NT2/D1 (cell line): ENCODE results near the gene GALM.
A peak's percentile ranks its signal among the peaks of the same experiment; 100 is the strongest.

ENCODE experiments used
- DNase-seq: peaks from one replicate; pipeline ENCODE4 v3.0.0-alpha.2; 2011; ENCODE audit warnings: low read depth, low spot score
- H3K27me3 ChIP-seq: 2 replicates; pipeline ENCODE4 v1.6.0; 2011; ENCODE audit warnings: mild to moderate bottlenecking; ENCODE audit not compliant: insufficient read length, insufficient read depth
- H3K36me3 ChIP-seq: 2 replicates; pipeline ENCODE4 v1.6.1; 2011; ENCODE audit warnings: mild to moderate bottlenecking, low read length, mixed read lengths; ENCODE audit not compliant: insufficient read depth, insufficient read length
- H3K4me1 ChIP-seq: 2 replicates; pipeline ENCODE4 v1.5.1; 2011; ENCODE audit not compliant: insufficient read depth, insufficient read length
- H3K4me3 ChIP-seq: 2 replicates; pipeline ENCODE4 v1.5.1; 2011; ENCODE audit warnings: low read depth; ENCODE audit not compliant: insufficient read length
- H3K9ac ChIP-seq: 2 replicates; pipeline ENCODE4 v1.6.0; 2011; ENCODE audit warnings: low read depth; ENCODE audit not compliant: insufficient read length
- H3K9me3 ChIP-seq: 2 replicates; pipeline ENCODE4 v1.5.1; 2011; ENCODE audit warnings: mild to moderate bottlenecking, low read length; ENCODE audit not compliant: insufficient read depth
- SUZ12 ChIP-seq: IDR thresholded peaks from 2 replicates; pipeline ENCODE4 v1.6.1; 2011; ENCODE audit not compliant: insufficient read length, insufficient read depth; ENCODE audit errors: extremely low read depth
- YY1 ChIP-seq: IDR thresholded peaks from 2 replicates; pipeline ENCODE4 v1.6.1; 2011; ENCODE audit not compliant: insufficient read length, insufficient read depth
- ZNF274 ChIP-seq: IDR thresholded peaks from 2 replicates; pipeline ENCODE4 v1.6.1; 2011; ENCODE audit warnings: mild to moderate bottlenecking, low read depth, low read length

Gene GALM

GRCh38 chr2:38765551-38765950 lies 99.6 kb downstream of the GALM start:
- DNase-seq, result no peak
- Histone ChIP-seq H3K27me3 (no peaks in the 10 kb centered on the region), H3K36me3 (no peaks in the 10 kb centered on the region), H3K4me1 (no peaks in the 10 kb centered on the region), H3K9me3 (no peaks in the 10 kb centered on the region), H3K4me3 (no peak overlapping the region), H3K9ac (no peak overlapping the region)
- TF ChIP-seq SUZ12, result no peak
- no peak for TF ChIP-seq ZNF274
- no peak for TF ChIP-seq YY1

GRCh38 chr2:38771632-38772031 lies 105.7 kb downstream of the GALM start:
- TF ChIP-seq ZNF274, result no peak
- no peak for DNase-seq
- no peaks in the 10 kb centered on the region for H3K27me3 ChIP-seq
- no peaks in the 10 kb centered on the region for H3K9me3 ChIP-seq
- no peak overlapping the region for H3K9ac ChIP-seq
- H3K36me3 ChIP-seq, result no peaks in the 10 kb centered on the region
- no peaks in the 10 kb centered on the region for H3K4me1 ChIP-seq
- no peak overlapping the region for H3K4me3 ChIP-seq

DNA sequence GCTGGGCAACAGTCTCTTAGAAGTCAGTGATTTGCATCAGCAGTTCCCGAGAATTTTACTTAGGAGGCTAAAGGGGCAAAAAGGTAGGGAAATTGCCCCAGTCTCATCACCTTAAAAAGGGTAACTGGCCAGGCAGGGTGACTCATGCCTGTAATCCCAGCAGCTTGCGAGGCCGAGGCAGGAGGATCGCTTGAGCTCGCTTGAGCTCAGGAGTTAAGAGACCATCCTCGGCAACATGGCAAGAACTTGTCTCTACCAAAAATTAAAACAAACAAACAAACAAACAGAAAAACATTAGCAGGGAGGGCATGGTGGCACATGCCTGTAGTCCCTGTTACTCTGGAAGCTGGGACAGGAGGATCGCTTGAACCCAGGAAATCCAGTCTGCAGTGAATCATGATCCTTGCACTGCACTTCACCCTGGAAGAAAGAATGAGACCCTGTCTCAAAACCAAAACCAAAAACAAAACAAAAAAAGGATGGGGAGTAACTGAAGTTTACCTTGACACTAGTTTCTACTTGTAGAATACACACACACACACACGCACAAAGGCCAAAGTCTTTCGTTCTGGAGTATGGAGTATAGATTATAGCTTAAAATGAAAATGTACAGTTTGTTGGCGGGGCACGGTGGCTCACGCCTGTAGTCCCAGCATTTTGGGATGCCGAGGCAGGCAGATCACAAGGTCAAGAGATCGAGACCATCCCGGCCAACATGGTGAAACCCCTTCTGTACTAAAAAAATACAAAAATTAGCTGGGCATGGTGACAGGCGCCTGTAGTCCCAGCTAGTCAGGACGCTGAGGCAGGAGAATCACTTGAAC lies 109.4 kb downstream of the GALM start:
- no peak for TF ChIP-seq YY1
- H3K36me3 ChIP-seq, result peaks cover 3% of the 10 kb centered on the region
- H3K27me3 ChIP-seq, result no peaks in the 10 kb centered on the region
- H3K4me3 ChIP-seq, result no peak overlapping the region
- no peaks in the 10 kb centered on the region for H3K4me1 ChIP-seq
- no peak overlapping the region for H3K9ac ChIP-seq
- no peaks in the 10 kb centered on the region for H3K9me3 ChIP-seq
- no peak for DNase-seq

DNA sequence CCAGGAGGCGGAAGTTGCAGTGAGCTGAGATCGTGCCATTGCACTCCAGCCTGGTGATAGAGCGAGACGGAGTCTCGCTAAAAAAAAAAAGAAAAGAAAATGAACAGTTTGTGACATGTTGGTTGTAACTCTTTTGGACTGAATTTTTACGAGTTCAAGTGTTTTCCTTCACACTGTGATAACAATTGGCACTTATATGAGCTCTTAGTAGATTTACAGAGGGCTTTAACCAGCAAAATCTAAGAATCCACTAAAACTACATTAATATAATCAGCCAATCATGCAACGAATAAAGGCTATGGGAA lies 110.0 kb downstream of the GALM start:
- Histone ChIP-seq H3K27me3 (no peaks in the 10 kb centered on the region), H3K9me3 (no peaks in the 10 kb centered on the region), H3K36me3 (peaks cover 3% of the 10 kb centered on the region), H3K9ac (no peak overlapping the region), H3K4me1 (no peaks in the 10 kb centered on the region), H3K4me3 (no peak overlapping the region)
- TF ChIP-seq YY1 (no peak), ZNF274 (no peak), SUZ12 (no peak)
- no peak for DNase-seq

GRCh38 chr2:38776531-38776930 lies 110.6 kb downstream of the GALM start:
- Histone ChIP-seq H3K9me3 (no peaks in the 10 kb centered on the region), H3K27me3 (no peaks in the 10 kb centered on the region), H3K9ac (no peak overlapping the region), H3K4me1 (no peaks in the 10 kb centered on the region), H3K36me3 (peaks cover 8% of the 10 kb centered on the region), H3K4me3 (no peak overlapping the region)
- TF ChIP-seq YY1, result no peak
- TF ChIP-seq ZNF274, result no peak
- no peak for TF ChIP-seq SUZ12
- DNase-seq, result no peak

DNA sequence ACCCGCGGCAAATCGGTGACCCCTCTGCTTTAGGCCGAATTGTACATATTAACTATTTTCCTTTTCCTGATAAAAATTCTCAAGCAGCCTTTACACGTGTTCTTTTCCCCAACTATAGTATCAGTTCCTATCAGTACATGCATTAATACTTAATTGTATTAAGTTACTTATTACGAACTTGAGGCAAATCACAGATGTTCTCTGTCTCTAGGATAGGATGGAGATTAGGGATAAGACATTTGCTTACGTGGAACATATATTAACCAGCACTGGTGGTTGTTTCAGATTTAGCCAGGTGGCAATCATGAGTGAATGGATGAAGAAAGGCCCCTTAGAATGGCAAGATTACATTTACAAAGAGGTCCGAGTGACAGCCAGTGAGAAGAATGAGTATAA lies 112.8 kb downstream of the GALM start:
- no peak for TF ChIP-seq SUZ12
- no peak for TF ChIP-seq YY1
- no peak for TF ChIP-seq ZNF274
- Histone ChIP-seq H3K4me1 (no peaks in the 10 kb centered on the region), H3K36me3 (peaks cover 19% of the 10 kb centered on the region), H3K27me3 (no peaks in the 10 kb centered on the region), H3K9me3 (no peaks in the 10 kb centered on the region), H3K9ac (peak overlapping the region; percentile 81), H3K4me3 (peak overlapping the region; percentile 63)
- no peak for DNase-seq

DNA sequence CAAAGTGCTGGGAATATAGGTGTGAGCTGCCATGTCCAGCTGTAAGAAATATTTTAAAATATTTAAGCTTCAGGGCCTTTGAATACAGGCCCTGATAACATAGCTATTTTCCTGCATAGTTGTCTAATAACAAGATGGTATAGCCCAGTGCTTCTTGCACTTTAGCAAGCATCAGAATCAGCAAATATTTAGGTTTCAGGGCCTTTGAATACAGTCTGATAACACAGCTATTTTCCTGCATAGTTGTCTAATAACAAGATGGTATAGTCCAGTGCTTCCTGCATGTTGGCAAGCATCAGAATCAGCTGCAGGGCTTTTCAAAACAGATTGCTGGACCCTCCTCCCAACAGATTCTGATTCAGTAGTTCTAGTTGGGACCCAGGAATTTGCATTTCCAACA lies 117.7 kb downstream of the GALM start:
- no peak for TF ChIP-seq SUZ12
- TF ChIP-seq ZNF274, result no peak
- no peak for TF ChIP-seq YY1
- Histone ChIP-seq H3K27me3 (no peaks in the 10 kb centered on the region), H3K36me3 (peaks cover 22% of the 10 kb centered on the region), H3K4me1 (no peaks in the 10 kb centered on the region), H3K4me3 (no peak overlapping the region), H3K9me3 (no peaks in the 10 kb centered on the region), H3K9ac (no peak overlapping the region)
- DNase-seq, result no peak
